ENCODE measurements around the gene MVB12B. TPM values are rescaled to one million over a fixed set of nuclear protein-coding genes. Genes with fewer than 3 reads are reported as not detected.
A peak's percentile ranks its signal among the peaks of the same experiment; 100 is the strongest.

The MVB12B gene
- total and polyA plus RNA-seq, 2 experiments from 2014 or later = 19.0 to 29.9 TPM

- H3K4me3 ChIP-seq = no peak overlapping the region
- H3K36me3 ChIP-seq = peaks cover 3% of the 10 kb centered on the region
- no peak for DNase-seq (ENCODE audit: low read depth in 1 of 2, low spot score in 1 of 2)
- no peak overlapping the region for H3K27ac ChIP-seq
- H3K27me3 ChIP-seq = no peaks in the 10 kb centered on the region
- H3K4me1 ChIP-seq (ENCODE audit: low read depth) = no peaks in the 10 kb centered on the region
- no peak for TF ChIP-seq CTCF (IDR thresholded peaks at IDR 0.05; ENCODE audit: low read depth, low read length)
- no peaks in the 10 kb centered on the region for H3K9me3 ChIP-seq (ENCODE audit: low read depth)
Measured at GRCh38 chr9:126488881-126489404, 162.3 kb downstream of the MVB12B start.

- H3K9me3 ChIP-seq (ENCODE audit: low read depth) = no peaks in the 10 kb centered on the region
- DNase-seq (ENCODE audit: low read depth in 1 of 2, low spot score in 1 of 2) = no peak
- H3K36me3 ChIP-seq = no peaks in the 10 kb centered on the region
- H3K27ac ChIP-seq = no peak overlapping the region
- TF ChIP-seq CTCF (IDR thresholded peaks at IDR 0.05; ENCODE audit: low read depth, low read length) = no peak
- no peaks in the 10 kb centered on the region for H3K27me3 ChIP-seq
- no peaks in the 10 kb centered on the region for H3K4me1 ChIP-seq (ENCODE audit: low read depth)
- no peak overlapping the region for H3K4me3 ChIP-seq
Measured at GRCh38 chr9:126489581-126490213, 163.1 kb downstream of the MVB12B start.

- no peaks in the 10 kb centered on the region for H3K27me3 ChIP-seq
- DNase-seq (ENCODE audit: low read depth in 1 of 2, low spot score in 1 of 2) = no peak
- no peaks in the 10 kb centered on the region for H3K36me3 ChIP-seq
- no peaks in the 10 kb centered on the region for H3K4me1 ChIP-seq (ENCODE audit: low read depth)
- TF ChIP-seq CTCF (IDR thresholded peaks at IDR 0.05; ENCODE audit: low read depth, low read length) = no peak
- no peak overlapping the region for H3K4me3 ChIP-seq
- no peaks in the 10 kb centered on the region for H3K9me3 ChIP-seq (ENCODE audit: low read depth)
- no peak overlapping the region for H3K27ac ChIP-seq
Measured at GRCh38 chr9:126490214-126490631, 163.6 kb downstream of the MVB12B start.

- Histone ChIP-seq H3K36me3 (no peaks in the 10 kb centered on the region), H3K27me3 (no peaks in the 10 kb centered on the region), H3K9me3 (ENCODE audit: low read depth) (no peaks in the 10 kb centered on the region), H3K27ac (no peak overlapping the region), H3K4me3 (no peak overlapping the region), H3K4me1 (ENCODE audit: low read depth) (no peaks in the 10 kb centered on the region)
- DNase-seq (ENCODE audit: low read depth in 1 of 2, low spot score in 1 of 2) = peak; percentile 76
- peak; percentile 89 for TF ChIP-seq CTCF (IDR thresholded peaks at IDR 0.05; ENCODE audit: low read depth, low read length)
Measured at GRCh38 chr9:126490871-126491567, 164.4 kb downstream of the MVB12B start.

- H3K27ac ChIP-seq = no peak overlapping the region
- DNase-seq (ENCODE audit: low read depth in 1 of 2, low spot score in 1 of 2) = no peak
- H3K36me3 ChIP-seq = no peaks in the 10 kb centered on the region
- no peaks in the 10 kb centered on the region for H3K4me1 ChIP-seq (ENCODE audit: low read depth)
- no peaks in the 10 kb centered on the region for H3K27me3 ChIP-seq
- TF ChIP-seq CTCF (IDR thresholded peaks at IDR 0.05; ENCODE audit: low read depth, low read length) = no peak
- no peak overlapping the region for H3K4me3 ChIP-seq
- H3K9me3 ChIP-seq (ENCODE audit: low read depth) = no peaks in the 10 kb centered on the region
Measured at GRCh38 chr9:126491568-126491879, 164.9 kb downstream of the MVB12B start.
